Stimulated activated CD8-positive, alpha-beta memory T cell treated with anti-CD3 and anti-CD28 coated beads, Interleukin-4, amount 100 ng/mL, for 4 hours (primary cell): ENCODE data around the gene SIRPB2.
A peak's percentile ranks its signal among the peaks of the same experiment; 100 is the strongest.

ENCODE experiments used
- DNase-seq, 2 donors: peaks; one replicate each; pipeline ENCODE4 v3.0.0-alpha.2; 2020; ENCODE audit warnings: low read depth in 2 of 2, low spot score in 1 of 2

The SIRPB2 gene

GRCh38 chr20:1443085-1443484 lies 48.1 kb downstream of the SIRPB2 start:
- no peak for DNase-seq

GRCh38 chr20:1442304-1442703 lies 48.9 kb downstream of the SIRPB2 start:
- DNase-seq = no peak

GRCh38 chr20:1441133-1441532 lies 50.1 kb downstream of the SIRPB2 start:
- DNase-seq = no peak

- no peak for DNase-seq
Observed at GRCh38 chr20:1440024-1440423, 51.2 kb downstream of the SIRPB2 start.

- no peak for DNase-seq
Observed at GRCh38 chr20:1438361-1438760, 52.9 kb downstream of the SIRPB2 start.

GRCh38 chr20:1437235-1437904 lies 53.9 kb downstream of the SIRPB2 start:
- peak; percentile 56 to 66 for DNase-seq

GRCh38 chr20:1436263-1436662 lies 55.0 kb downstream of the SIRPB2 start:
- no peak for DNase-seq

GRCh38 chr20:1435337-1435699 lies 55.9 kb downstream of the SIRPB2 start:
- no peak for DNase-seq

- DNase-seq = peak; percentile 20 to 21
Observed at GRCh38 chr20:1434571-1435336, 56.5 kb downstream of the SIRPB2 start.

GRCh38 chr20:1431158-1431557 lies 60.1 kb downstream of the SIRPB2 start:
- no peak for DNase-seq

- DNase-seq = no peak
Observed at GRCh38 chr20:1430004-1430451, 61.2 kb downstream of the SIRPB2 start.

- no peak for DNase-seq
Observed at GRCh38 chr20:1429143-1429728, 62.0 kb downstream of the SIRPB2 start.

- no peak for DNase-seq
Observed at GRCh38 chr20:1427457-1428054, 63.7 kb downstream of the SIRPB2 start.

- DNase-seq = no peak
Observed at GRCh38 chr20:1426231-1426849, 64.9 kb downstream of the SIRPB2 start.
